BLaER1 (cell line): Measurements from ENCODE around the gene TARDBP.
"Not testable (repeated sequence)": the region's sequence is repeated elsewhere in the genome, so short reads cannot be mapped to it uniquely, and the experiment has no call there.

Source experiments
- H3K27ac ChIP-seq: shearing (Covaris generic); formaldehyde crosslinking; 2 replicates; pipeline ENCODE4 v1.8.1; 2022
- H3K27me3 ChIP-seq: shearing (Covaris generic); formaldehyde crosslinking; 2 replicates; pipeline ENCODE4 v1.8.1; 2022
- H3K36me3 ChIP-seq: shearing (Covaris generic); formaldehyde crosslinking; 2 replicates; pipeline ENCODE4 v1.8.1; 2022
- H3K4me1 ChIP-seq: shearing (Covaris generic); formaldehyde crosslinking; 2 replicates; pipeline ENCODE4 v1.8.1; 2022
- H3K4me2 ChIP-seq: shearing (Covaris generic); formaldehyde crosslinking; 2 replicates; pipeline ENCODE4 v1.8.1; 2022
- H3K4me3 ChIP-seq: shearing (Covaris generic); formaldehyde crosslinking; 2 replicates; pipeline ENCODE4 v1.8.1; 2022
- H3K9ac ChIP-seq: shearing (Covaris generic); formaldehyde crosslinking; 2 replicates; pipeline ENCODE4 v1.8.1; 2022
- H3K9me3 ChIP-seq: shearing (Covaris generic); formaldehyde crosslinking; 2 replicates; pipeline ENCODE4 v1.8.1; 2022
- H4K20me1 ChIP-seq: shearing (Covaris generic); formaldehyde crosslinking; 2 replicates; pipeline ENCODE4 v1.8.1; 2022
- Cebpa-rat ChIP-seq: shearing (Covaris generic); IDR thresholded peaks from 2 replicates; pipeline ENCODE4 v1.8.1; 2022

Gene TARDBP

GRCh38 chr1:11058595-11059154, 46.2 kb downstream of the TARDBP start:
- Histone ChIP-seq H3K9ac (peak overlapping the region; percentile 97), H3K27ac (peak overlapping the region; percentile 96), H3K4me3 (peak overlapping the region; percentile 100), H3K36me3 (peaks cover 67% of the 10 kb centered on the region), H3K9me3 (no peaks in the 10 kb centered on the region), H3K4me2 (peak overlapping the region; percentile 93), H3K4me1 (peaks cover 33% of the 10 kb centered on the region), H4K20me1 (peaks cover 28% of the 10 kb centered on the region), H3K27me3 (no peaks in the 10 kb centered on the region)
- TF ChIP-seq Cebpa-rat: no peak

GRCh38 chr1:11059155-11059967, 46.9 kb downstream of the TARDBP start:
- Histone ChIP-seq H3K9ac (peak overlapping the region; percentile 97), H3K9me3 (no peaks in the 10 kb centered on the region), H3K27me3 (no peaks in the 10 kb centered on the region), H3K27ac (peak overlapping the region; percentile 96), H3K4me2 (peak overlapping the region; percentile 93), H3K4me3 (peak overlapping the region; percentile 100), H4K20me1 (peaks cover 21% of the 10 kb centered on the region), H3K36me3 (peaks cover 66% of the 10 kb centered on the region), H3K4me1 (peaks cover 29% of the 10 kb centered on the region)
- no peak for TF ChIP-seq Cebpa-rat

GRCh38 chr1:11059968-11060830, 47.7 kb downstream of the TARDBP start, which contains the start of gene SRM:
SRM (minus strand) TSS chr1:11060018; CDS start chr1:11059943, 75 bp downstream.
- Histone ChIP-seq H3K4me1 (peaks cover 29% of the 10 kb centered on the region), H3K9me3 (no peaks in the 10 kb centered on the region), H3K27me3 (no peaks in the 10 kb centered on the region), H3K4me3 (peak within 1 kb of the TSS; percentile 100), H3K27ac (peak within 1 kb of the TSS; percentile 96), H3K9ac (peak within 1 kb of the TSS; percentile 97), H4K20me1 (peaks cover 18% of the 10 kb centered on the region), H3K36me3 (peaks cover 66% of the 10 kb centered on the region), H3K4me2 (peak within 1 kb of the TSS; percentile 93)
- no peak for TF ChIP-seq Cebpa-rat

DNA sequence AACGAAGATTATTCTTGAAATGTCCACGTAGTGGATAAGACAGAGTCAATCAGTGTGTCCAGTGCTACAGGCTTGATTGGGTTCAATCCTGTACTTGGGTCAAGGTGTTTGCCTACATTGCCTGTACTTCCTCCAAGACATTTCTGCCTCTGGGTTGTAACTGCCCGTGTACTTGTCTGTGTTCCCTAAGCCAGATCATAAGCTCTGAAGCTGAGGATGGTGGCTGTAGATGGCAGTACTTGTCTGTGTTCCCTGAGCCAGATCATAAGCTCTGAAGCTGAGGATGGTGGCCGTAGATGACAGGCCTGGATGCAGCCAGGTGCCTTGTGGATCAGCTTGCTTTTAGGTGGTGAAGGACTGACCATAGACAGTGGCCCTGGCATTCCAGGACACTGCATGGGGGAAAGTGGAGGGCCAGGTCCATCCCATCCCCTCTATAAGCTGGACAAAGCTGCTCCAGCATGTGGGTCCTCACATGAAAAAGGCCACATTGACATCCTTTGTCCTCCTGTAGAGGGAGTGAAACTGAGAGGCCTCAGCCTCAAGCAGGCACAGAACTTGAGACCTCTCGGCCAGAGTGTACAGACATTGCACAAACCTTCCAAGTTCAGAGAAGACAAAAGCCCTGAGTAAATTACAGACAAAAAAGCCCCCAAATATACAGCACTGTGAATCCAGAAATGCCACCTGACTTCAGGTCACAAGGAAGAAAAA, 49.4 kb downstream of the TARDBP start:
- Histone ChIP-seq H3K27me3 (no peaks in the 10 kb centered on the region), H3K9ac (no peak overlapping the region; the same call in 1 of the 2 replicates), H3K27ac (no peak overlapping the region), H3K36me3 (peaks cover 68% of the 10 kb centered on the region), H3K9me3 (no peaks in the 10 kb centered on the region), H4K20me1 (peaks cover 7% of the 10 kb centered on the region), H3K4me2 (no peak overlapping the region; the same call in 1 of the 2 replicates), H3K4me1 (peaks cover 29% of the 10 kb centered on the region), H3K4me3 (no peak overlapping the region)
- no peak for TF ChIP-seq Cebpa-rat

- H3K9ac ChIP-seq: no peak overlapping the region
- no peak overlapping the region for H3K4me3 ChIP-seq
- H3K9me3 ChIP-seq: no peaks in the 10 kb centered on the region
- no peaks in the 10 kb centered on the region for H3K27me3 ChIP-seq
- H4K20me1 ChIP-seq: no peaks in the 10 kb centered on the region
- peaks cover 68% of the 10 kb centered on the region for H3K36me3 ChIP-seq
- H3K4me1 ChIP-seq: peaks cover 22% of the 10 kb centered on the region
- H3K27ac ChIP-seq: no peak overlapping the region
- TF ChIP-seq Cebpa-rat: no peak
- no peak overlapping the region for H3K4me2 ChIP-seq
Observed at GRCh38 chr1:11062965-11063401, 50.5 kb downstream of the TARDBP start.

DNA sequence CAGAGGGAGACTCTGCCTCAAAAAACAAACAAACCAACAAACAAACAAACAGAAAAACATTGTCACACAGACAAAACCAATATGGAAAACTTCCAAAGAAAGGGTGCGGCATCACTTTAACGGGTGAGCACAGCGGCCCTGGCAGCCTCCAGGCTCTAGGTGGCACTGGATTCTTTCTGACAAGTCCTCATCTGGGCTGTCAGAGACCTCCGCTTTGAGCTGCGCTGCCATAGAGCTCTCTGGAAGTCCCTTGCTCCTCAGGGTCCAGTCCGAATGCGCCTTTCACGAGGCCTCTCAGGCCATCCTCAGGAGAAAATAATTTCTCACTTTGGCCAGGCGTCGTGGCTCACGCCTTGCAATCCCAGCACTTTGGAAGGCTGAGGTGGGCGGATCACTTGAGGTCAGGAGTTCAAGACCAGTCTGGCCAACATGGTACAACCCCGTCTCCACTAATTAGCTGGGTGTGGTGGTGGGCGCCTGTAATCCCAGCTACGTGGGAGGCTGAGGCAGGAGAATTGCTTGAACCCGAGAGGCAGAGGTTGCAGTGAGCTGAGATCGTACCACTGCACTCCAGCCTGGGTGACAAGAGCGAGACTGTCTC, 51.6 kb downstream of the TARDBP start:
- H3K9ac ChIP-seq: not testable (repeated sequence)

GRCh38 chr1:11064942-11065341, 52.5 kb downstream of the TARDBP start:
- TF ChIP-seq Cebpa-rat: no peak
- peaks cover 78% of the 10 kb centered on the region for H3K36me3 ChIP-seq
- no peaks in the 10 kb centered on the region for H3K9me3 ChIP-seq
- H3K9ac ChIP-seq: no peak overlapping the region
- no peak overlapping the region for H3K27ac ChIP-seq
- H3K27me3 ChIP-seq: no peaks in the 10 kb centered on the region
- H3K4me1 ChIP-seq: peaks cover 12% of the 10 kb centered on the region
- no peak overlapping the region for H3K4me3 ChIP-seq
- H4K20me1 ChIP-seq: no peaks in the 10 kb centered on the region
- no peak overlapping the region for H3K4me2 ChIP-seq

More for the DNA sequence above, 51.6 kb downstream of the TARDBP start:
- H3K36me3 ChIP-seq: peaks cover 69% of the 10 kb centered on the region
- not testable (repeated sequence) for H3K9me3 ChIP-seq, H3K4me3 ChIP-seq, H3K27ac ChIP-seq, H3K4me2 ChIP-seq, H4K20me1 ChIP-seq, H3K27me3 ChIP-seq
- peaks cover 12% of the 10 kb centered on the region for H3K4me1 ChIP-seq

- peaks cover 87% of the 10 kb centered on the region for H3K36me3 ChIP-seq
- H3K4me1 ChIP-seq: peaks cover 9% of the 10 kb centered on the region
- TF ChIP-seq Cebpa-rat: no peak
- H3K9me3 ChIP-seq: no peaks in the 10 kb centered on the region
- H3K4me2 ChIP-seq: no peak overlapping the region
- H4K20me1 ChIP-seq: peaks cover 4% of the 10 kb centered on the region; the same call in 1 of the 2 replicates
- no peak overlapping the region for H3K9ac ChIP-seq
- H3K4me3 ChIP-seq: no peak overlapping the region
- no peaks in the 10 kb centered on the region for H3K27me3 ChIP-seq
- no peak overlapping the region for H3K27ac ChIP-seq
Observed at GRCh38 chr1:11065796-11066195, 53.3 kb downstream of the TARDBP start.
